PC-3 (cell line): ENCODE data around the gene MAP1B. TPM values are rescaled to one million over a fixed set of nuclear protein-coding genes. Genes with fewer than 3 reads are reported as not detected.

ENCODE experiments used
- ATAC-seq: fragments of 200-7000 bp; cut with Tn5 transposase; 2 replicates; pipeline ENCODE4 v1.9.1; 2020; ENCODE audit warnings: mild to moderate bottlenecking, moderate library complexity
- BruUV-seq: library from RNA; stranded (reverse); fragments of 400-500 nt; replicated peaks from 2 replicates; lab custom pipeline; 2021; lab: Mats Ljungman, UMichigan
- CTCF ChIA-PET: fragments of 300-600 bp; sonication (Branson Sonifier 250); formaldehyde crosslinking; loops from one replicate; lab custom pipeline; 2022; ENCODE audit warnings: antibody characterized with exemption; lab: Charles Lee
- POLR2A ChIA-PET: fragments of 300-600 bp; sonication (Branson Sonifier 250); formaldehyde crosslinking; loops from one replicate; lab custom pipeline; 2022; ENCODE audit warnings: antibody characterized with exemption; ENCODE audit not compliant: unreplicated experiment; lab: Charles Lee
- DNase-seq: peaks from one replicate; pipeline ENCODE4 v3.0.0-alpha.2; 2015
- H2AFZ ChIP-seq: fragments of 300-600 bp; sonication (generic); 2 replicates; pipeline ENCODE4 v1.6.0; 2016; ENCODE audit warnings: antibody characterized with exemption, low read length
- H3F3A ChIP-seq: fragments of 300-600 bp; sonication (generic); one replicate; pipeline ENCODE4 v1.6.0; 2017; ENCODE audit warnings: antibody characterized with exemption, low read length, control low read depth, mild to moderate bottlenecking; ENCODE audit not compliant: unreplicated experiment
- H3K27ac ChIP-seq: fragments of 300-600 bp; sonication (generic); 2 replicates; pipeline ENCODE4 v1.5.1; 2016; ENCODE audit warnings: mild to moderate bottlenecking, low read length
- H3K27me3 ChIP-seq: fragments of 300-600 bp; sonication (generic); 2 replicates; pipeline ENCODE4 v1.6.1; 2016; ENCODE audit warnings: low read length, mixed read lengths
- H3K36me3 ChIP-seq: fragments of 300-600 bp; sonication (generic); 2 replicates; pipeline ENCODE4 v1.6.1; 2016; ENCODE audit warnings: low read depth, mixed run types, low read length, mixed read lengths
- H3K4me1 ChIP-seq: fragments of 300-600 bp; sonication (generic); 2 replicates; pipeline ENCODE4 v1.5.1; 2016; ENCODE audit warnings: low read length; ENCODE audit not compliant: insufficient read depth
- H3K4me2 ChIP-seq: fragments of 300-600 bp; sonication (generic); 2 replicates; pipeline ENCODE4 v1.6.0; 2016; ENCODE audit warnings: low read length
- H3K4me3 ChIP-seq: fragments of 300-600 bp; sonication (generic); 2 replicates; pipeline ENCODE4 v1.5.1; 2016; ENCODE audit warnings: mild to moderate bottlenecking, low read length, mixed read lengths
- H3K79me2 ChIP-seq: fragments of 300-600 bp; sonication (generic); 2 replicates; pipeline ENCODE4 v1.6.1; 2017; ENCODE audit warnings: low read length, mixed read lengths
- H3K9ac ChIP-seq: fragments of 300-600 bp; sonication (generic); 2 replicates; pipeline ENCODE4 v1.6.0; 2016; ENCODE audit warnings: mild to moderate bottlenecking, low read length
- H3K9me2 ChIP-seq: fragments of 300-600 bp; sonication (generic); replicated peaks from 2 replicates; pipeline ENCODE4 v1.6.1; 2016; ENCODE audit warnings: mixed run types, low read length, mixed read lengths
- H3K9me3 ChIP-seq: fragments of 300-600 bp; sonication (generic); 2 replicates; pipeline ENCODE4 v1.6.1; 2016; ENCODE audit warnings: low read length, mixed read lengths
- H4K20me1 ChIP-seq: fragments of 300-600 bp; sonication (generic); 2 replicates; pipeline ENCODE4 v1.6.1; 2016; ENCODE audit warnings: low read length, mixed read lengths
- EZH2 ChIP-seq: fragments of 300-600 bp; sonication (generic); IDR thresholded peaks from one replicate; pipeline ENCODE4 v1.6.1; 2017; ENCODE audit warnings: antibody characterized with exemption, mild to moderate bottlenecking, low read length; ENCODE audit not compliant: unreplicated experiment
- EZH2phosphoT487 ChIP-seq: fragments of 300-600 bp; sonication (generic); IDR thresholded peaks from 2 replicates; pipeline ENCODE4 v1.6.1; 2018; ENCODE audit warnings: mild to moderate bottlenecking, antibody characterized with exemption, low read length, borderline replicate concordance
- intact Hi-C: fragments of 100-400 bp; cut with micrococcal nuclease; formaldehyde crosslinking; loops from 2 replicates; pipeline ENCODE4 v1.9.0; 2023
- total RNA-seq: library from RNA; depleted of rRNA; stranded (reverse); fragments of >200 nt; gene quantifications from 2 replicates; pipeline ENCODE4 v1.2.3, GENCODE V29; 2014
- TF ChIP-seq, protein P1 (sequence below): fragments of 300-600 bp; sonication (generic); conservative IDR thresholded peaks from 2 replicates; pipeline ENCODE4 v1.5.1; 2017; ENCODE audit warnings: antibody characterized with exemption, low read depth, mild to moderate bottlenecking, low read length

MAP1B gene
- total RNA-seq, 1 experiment from 2014 or later: 12.8 TPM

- TF ChIP-seq, protein P1, sequence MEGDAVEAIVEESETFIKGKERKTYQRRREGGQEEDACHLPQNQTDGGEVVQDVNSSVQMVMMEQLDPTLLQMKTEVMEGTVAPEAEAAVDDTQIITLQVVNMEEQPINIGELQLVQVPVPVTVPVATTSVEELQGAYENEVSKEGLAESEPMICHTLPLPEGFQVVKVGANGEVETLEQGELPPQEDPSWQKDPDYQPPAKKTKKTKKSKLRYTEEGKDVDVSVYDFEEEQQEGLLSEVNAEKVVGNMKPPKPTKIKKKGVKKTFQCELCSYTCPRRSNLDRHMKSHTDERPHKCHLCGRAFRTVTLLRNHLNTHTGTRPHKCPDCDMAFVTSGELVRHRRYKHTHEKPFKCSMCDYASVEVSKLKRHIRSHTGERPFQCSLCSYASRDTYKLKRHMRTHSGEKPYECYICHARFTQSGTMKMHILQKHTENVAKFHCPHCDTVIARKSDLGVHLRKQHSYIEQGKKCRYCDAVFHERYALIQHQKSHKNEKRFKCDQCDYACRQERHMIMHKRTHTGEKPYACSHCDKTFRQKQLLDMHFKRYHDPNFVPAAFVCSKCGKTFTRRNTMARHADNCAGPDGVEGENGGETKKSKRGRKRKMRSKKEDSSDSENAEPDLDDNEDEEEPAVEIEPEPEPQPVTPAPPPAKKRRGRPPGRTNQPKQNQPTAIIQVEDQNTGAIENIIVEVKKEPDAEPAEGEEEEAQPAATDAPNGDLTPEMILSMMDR: no peak
- TF ChIP-seq EZH2: no peak
- no TSS peak for BruUV-seq
- no peaks in the 10 kb centered on the region for H3K27me3 ChIP-seq
- H3K4me2 ChIP-seq: no peak overlapping the region
- no peaks in the 10 kb centered on the region for H3K9me3 ChIP-seq
- no peak overlapping the region for H2AFZ ChIP-seq
- no peaks in the 10 kb centered on the region for H4K20me1 ChIP-seq
- ATAC-seq (no peak), DNase-seq (no peak)
- H3K79me2 ChIP-seq: no peaks in the 10 kb centered on the region
- H3K36me3 ChIP-seq: peaks cover 14% of the 10 kb centered on the region; the same call in 1 of the 2 replicates
- no peak overlapping the region for H3K27ac ChIP-seq
- no peaks in the 10 kb centered on the region for H3K9me2 ChIP-seq
- H3F3A ChIP-seq: no peaks in the 10 kb centered on the region
- H3K9ac ChIP-seq: no peak overlapping the region
- ChIA-PET POLR2A (no interaction called here), CTCF (no interaction called here)
- peaks cover 18% of the 10 kb centered on the region for H3K4me1 ChIP-seq
- H3K4me3 ChIP-seq: no peak overlapping the region
- intact Hi-C loops: no loop called here
Observed at GRCh38 chr5:72235725-72236124, 128.4 kb downstream of the MAP1B start.

GRCh38 chr5:72237415-72237814, 130.1 kb downstream of the MAP1B start:
- no peaks in the 10 kb centered on the region for H3K9me3 ChIP-seq
- POLR2A ChIA-PET: no interaction called here
- no peaks in the 10 kb centered on the region for H3F3A ChIP-seq
- H3K27ac ChIP-seq: no peak overlapping the region
- H3K4me3 ChIP-seq: no peak overlapping the region
- no TSS peak for BruUV-seq
- no peak overlapping the region for H3K9ac ChIP-seq
- H4K20me1 ChIP-seq: no peaks in the 10 kb centered on the region
- H3K4me1 ChIP-seq: peaks cover 18% of the 10 kb centered on the region
- H3K27me3 ChIP-seq: no peaks in the 10 kb centered on the region
- DNase-seq: no peak
- H3K79me2 ChIP-seq: no peaks in the 10 kb centered on the region
- H3K4me2 ChIP-seq: no peak overlapping the region
- TF ChIP-seq, protein P1: no peak
- no peak for TF ChIP-seq EZH2
- TF ChIP-seq EZH2phosphoT487: no peak
- ATAC-seq: no peak
- CTCF ChIA-PET: no interaction called here
- H2AFZ ChIP-seq: no peak overlapping the region
- no peaks in the 10 kb centered on the region for H3K9me2 ChIP-seq
- intact Hi-C loops: no loop called here
- H3K36me3 ChIP-seq: 0 out of 2 replicates have a peak, but pooled peaks cover 5% of the 10 kb centered on the region

- H3K9ac ChIP-seq: no peak overlapping the region
- H4K20me1 ChIP-seq: no peaks in the 10 kb centered on the region
- peaks cover 18% of the 10 kb centered on the region for H3K4me1 ChIP-seq
- ChIA-PET POLR2A (no interaction called here), CTCF (no interaction called here)
- BruUV-seq: no TSS peak
- DNase-seq (no peak), ATAC-seq (no peak)
- H3K27me3 ChIP-seq: no peaks in the 10 kb centered on the region
- 0 out of 2 replicates have a peak, but pooled peaks cover 2% of the 10 kb centered on the region for H3K79me2 ChIP-seq
- H3K9me2 ChIP-seq: no peaks in the 10 kb centered on the region
- H3K4me3 ChIP-seq: no peak overlapping the region
- H3K36me3 ChIP-seq: 0 out of 2 replicates have a peak, but pooled peaks cover 5% of the 10 kb centered on the region
- H3K4me2 ChIP-seq: no peak overlapping the region
- no peaks in the 10 kb centered on the region for H3F3A ChIP-seq
- TF ChIP-seq, protein P1: no peak
- no peak for TF ChIP-seq EZH2
- H3K9me3 ChIP-seq: no peaks in the 10 kb centered on the region
- intact Hi-C loops: no loop called here
- H2AFZ ChIP-seq: no peak overlapping the region
- no peak overlapping the region for H3K27ac ChIP-seq
Observed at GRCh38 chr5:72237879-72238278, 130.6 kb downstream of the MAP1B start.
